Esophagus mucosa (tissue), 1 donor: ENCODE measurements around the gene PLEKHA6. TPM values are rescaled to one million over a fixed set of nuclear protein-coding genes. Genes with fewer than 3 reads are reported as not detected.

Experiments used
- ATAC-seq: fragments of 200-7000 bp; cut with Tn5 transposase; one replicate; pipeline ENCODE4 v1.9.1; 2020
- total RNA-seq: library from RNA; stranded (reverse); gene quantifications from one replicate; pipeline ENCODE4 v1.2.4, GENCODE V29; 2023
- donor health status: DM: yes; HTN: yes; CAD: no.

The PLEKHA6 gene
- total RNA-seq, 1 donor from 2014 or later: 11.1 TPM

DNA sequence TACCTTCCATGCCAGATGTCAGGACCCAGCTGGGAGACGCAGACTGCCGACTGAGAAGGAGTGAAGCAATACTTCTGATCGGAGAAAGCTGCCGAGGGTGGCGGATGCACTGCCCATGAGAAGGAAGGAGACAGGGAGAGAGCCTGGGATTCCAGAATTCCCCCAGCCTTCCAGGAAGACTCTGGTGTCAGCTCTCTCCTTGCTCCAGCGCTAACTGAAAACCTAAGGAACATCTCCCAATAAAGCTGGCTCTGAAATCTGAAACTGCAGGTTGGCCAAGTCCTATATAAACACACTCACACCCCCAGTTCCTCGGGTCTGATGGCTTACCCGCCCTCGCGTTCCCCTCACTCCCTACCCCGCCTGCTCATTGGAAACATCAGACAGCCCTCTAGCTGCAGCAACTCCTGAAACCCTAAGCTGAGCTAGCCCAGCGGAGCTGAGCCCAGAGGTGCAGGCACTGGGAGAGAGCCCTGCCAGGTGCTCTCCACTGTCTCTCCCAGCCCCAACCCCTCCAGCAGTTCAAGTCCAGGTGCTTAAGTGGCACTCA is 52.3 kb downstream of the PLEKHA6 start:
- peak; percentile 33 for ATAC-seq

DNA sequence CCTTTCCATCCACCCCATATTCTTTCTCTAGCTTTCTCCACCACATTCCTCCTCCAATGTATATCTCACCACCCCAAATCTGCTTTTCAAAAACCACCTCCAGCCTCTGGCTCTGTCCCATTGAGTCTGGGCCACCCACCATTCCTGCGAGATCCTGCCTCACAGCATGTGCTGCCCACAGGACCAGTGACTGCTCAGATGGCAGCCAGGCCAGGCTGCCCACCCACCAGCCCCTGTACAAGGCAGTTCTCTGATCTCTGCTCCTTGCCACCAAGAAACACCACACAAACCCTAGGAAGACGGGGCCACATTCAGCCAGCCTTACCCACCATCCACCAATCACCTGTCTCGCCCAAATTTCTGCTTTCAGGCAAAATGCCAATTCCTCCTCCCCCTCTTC is 53.7 kb downstream of the PLEKHA6 start:
- no peak for ATAC-seq

DNA sequence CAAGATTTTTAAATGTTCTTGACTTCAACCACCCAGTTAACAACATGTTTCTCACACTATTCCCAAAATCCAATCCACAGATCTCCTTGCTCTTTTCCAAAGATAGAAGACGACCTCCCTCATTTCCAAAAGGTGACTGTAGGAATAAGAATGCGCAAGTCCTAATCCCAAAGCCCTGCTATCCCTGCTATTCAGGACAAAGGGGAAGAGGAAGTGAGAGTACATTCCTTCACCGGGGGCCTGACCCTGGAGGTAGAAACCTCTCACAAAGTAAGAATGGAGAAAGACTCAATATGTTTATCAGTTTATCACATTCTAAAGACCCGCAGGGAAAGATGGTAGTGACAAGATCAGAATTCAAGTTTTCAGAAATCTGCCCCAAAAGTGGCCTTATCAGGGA is 55.7 kb downstream of the PLEKHA6 start:
- ATAC-seq: no peak

DNA sequence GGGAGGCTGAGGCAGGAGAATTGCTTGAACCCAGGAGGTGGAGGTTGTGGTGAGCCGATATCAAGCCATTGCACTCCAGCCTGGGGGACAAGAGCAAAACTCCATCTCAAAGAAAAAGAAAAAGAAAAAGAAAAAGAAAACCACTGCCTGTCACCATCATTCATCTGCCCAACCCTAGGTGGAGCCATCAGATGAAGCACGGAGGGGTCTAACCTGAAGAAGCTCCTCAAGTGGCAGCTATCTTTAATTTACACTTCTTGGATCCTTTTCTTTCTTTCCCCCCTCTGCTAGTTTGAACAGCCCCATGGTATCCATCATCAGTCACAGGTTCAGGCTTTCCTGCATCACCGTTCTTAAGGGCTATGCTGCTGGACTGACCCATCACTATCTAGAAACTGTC is 57.0 kb downstream of the PLEKHA6 start:
- ATAC-seq: no peak

DNA sequence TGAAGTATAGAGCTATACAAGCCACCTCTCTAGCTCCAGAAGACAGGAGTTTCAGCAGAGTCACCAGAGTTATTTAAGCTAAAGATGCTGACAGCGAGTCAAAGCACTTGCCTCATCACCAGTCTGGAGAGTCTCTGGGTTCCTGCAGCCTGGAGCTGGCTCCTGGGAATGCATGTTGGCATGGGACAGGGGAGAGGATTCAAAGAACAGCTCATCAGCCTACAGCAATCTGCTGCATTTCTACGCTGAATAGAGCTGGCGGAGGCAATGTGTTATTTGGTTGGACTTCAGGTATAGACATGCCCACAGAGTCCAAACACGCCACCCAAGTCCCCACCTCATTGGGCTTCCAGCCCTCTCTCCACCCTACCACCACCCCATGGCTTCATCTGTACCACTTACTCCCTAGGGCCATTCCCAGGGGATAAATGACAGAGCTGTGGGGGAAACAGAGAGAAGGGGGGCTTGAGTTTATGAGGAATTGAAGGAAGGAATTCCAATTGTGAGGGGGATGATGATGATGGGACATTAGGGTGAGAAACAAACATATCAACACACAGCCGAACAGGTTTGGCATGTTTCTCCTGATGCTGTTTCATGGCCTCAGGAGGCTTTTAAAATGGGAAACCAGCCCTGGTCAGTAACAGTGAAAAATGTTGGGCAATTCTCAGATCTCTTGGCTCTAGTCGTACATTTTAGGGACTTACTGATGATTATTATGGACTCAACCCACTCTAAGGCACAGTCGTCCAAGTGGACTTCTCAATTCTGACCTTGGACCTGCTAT is 58.4 kb downstream of the PLEKHA6 start:
- ATAC-seq: peak; percentile 92

DNA sequence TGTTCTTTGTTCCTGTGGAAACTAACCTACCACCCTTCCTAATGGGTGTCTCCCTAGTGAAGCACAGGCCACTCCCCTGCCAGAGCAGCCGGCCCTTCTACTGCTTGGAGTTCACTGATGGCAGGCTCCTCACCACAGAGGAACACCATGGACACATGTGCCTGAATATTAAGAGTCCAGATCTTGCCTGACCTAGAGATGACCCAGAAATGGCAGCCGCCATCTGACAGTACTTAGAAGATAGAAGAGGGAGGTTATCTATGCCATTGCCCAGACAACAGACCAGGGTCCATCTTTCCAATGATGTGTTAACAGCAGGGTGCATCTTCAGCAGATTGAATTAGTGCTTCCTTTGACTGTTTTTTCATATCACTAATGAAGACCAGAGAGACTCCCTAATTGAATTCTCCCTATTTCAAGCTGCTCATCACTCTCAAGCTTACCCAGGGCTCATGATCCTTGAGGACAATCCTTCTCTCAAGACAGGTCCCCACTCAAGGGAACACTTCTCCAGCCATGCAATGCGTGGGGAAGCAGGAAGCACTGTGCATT is 59.8 kb downstream of the PLEKHA6 start:
- no peak for ATAC-seq

DNA sequence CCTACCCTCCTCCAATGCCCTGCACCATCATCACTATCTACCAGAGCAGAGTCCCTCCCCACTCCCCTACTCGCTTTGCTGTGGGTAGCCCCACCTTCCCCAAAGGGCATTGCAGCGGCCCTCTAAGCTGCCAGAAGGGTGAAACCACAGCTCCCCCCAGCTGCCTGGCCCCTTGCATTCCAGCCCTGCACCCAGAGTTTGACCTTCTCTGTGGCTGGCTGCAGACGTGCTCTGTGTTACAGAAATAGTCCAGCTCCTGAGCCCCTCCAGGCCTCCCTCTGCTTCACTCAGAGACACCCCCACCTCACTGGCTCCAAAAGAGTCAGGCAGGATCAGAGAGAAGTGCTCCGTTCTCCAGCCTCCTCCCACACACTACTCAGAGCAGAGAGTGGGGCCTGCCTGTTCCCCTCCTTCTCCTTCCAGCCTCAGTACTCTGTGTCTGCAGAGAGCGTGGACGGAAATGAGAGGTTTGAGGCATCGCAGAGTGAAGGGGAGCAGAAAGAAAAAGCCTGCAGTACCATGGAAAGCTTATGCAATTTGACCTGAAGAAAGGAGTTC is 63.2 kb downstream of the PLEKHA6 start:
- ATAC-seq: no peak

DNA sequence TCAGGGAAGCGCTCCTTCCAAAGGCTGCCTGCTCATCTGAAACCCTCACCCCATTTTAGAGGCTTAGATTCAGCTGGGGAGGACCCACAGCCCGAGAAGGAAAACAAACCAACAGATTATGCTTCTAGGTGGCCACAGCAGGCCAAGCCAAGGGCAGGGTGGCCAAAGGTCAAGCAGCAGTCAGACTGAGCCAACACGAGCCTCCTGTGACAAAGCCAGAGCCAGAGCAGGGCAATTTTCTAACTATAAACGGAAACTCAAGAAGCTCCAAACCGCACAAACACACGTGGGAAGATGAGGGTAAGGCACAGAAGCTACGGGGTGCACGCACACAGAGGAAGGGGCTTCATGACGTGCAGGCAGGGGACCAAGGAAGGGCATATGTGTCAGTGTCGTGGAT is 64.1 kb downstream of the PLEKHA6 start:
- ATAC-seq: no peak

DNA sequence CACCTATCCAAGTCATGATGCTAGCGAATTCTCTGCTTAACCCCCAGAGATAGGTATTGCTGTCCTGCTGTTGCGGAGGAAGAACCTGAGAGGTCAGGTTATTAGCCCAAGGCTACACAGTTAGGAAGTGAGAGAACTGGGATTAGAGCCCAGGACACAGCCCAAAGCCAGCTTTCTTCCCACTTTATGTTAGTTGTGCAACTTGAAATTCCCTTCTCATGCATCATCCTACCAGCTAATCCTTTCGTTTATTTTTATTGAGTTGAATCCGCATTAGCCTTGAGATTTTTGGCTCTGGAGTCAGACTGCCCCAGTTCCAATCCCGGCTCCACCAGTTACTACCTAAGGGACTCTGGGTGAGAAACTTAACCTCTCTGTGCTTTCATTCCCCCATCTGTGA is 65.4 kb downstream of the PLEKHA6 start:
- ATAC-seq: peak; percentile 75

DNA sequence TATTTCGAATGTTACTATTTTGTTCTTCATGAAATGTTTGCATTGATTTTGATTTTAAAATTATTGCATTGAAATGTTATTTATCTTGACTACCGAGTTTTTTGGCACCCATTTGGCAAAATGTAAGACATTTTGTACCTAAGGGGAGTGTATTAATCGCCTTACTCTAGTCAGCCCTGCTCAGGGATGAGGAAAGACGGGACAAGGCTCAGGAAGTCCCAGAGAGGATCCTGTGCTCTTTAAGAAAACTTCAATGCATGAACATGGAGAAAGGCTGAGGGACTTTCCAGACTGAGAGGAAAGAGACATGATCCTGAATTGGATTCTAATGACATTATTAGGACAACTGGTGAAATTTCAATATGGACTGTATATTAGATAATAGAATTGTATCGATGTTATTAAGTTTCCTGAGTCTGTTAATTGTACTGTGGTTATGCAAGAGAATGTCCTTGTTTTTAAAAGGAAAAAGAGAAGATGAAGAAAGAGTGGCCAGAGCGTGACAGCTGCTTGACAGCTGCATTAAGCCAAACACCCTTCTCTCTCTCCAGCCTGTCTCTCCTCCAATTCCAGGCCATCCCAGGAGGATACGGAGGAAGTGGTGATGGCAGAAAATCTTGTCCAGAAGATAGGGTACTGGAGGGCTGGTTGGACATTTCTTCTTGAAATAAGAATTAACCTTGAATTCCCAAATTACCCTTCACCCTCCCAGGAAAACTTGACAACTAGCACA is 66.0 kb downstream of the PLEKHA6 start:
- no peak for ATAC-seq

DNA sequence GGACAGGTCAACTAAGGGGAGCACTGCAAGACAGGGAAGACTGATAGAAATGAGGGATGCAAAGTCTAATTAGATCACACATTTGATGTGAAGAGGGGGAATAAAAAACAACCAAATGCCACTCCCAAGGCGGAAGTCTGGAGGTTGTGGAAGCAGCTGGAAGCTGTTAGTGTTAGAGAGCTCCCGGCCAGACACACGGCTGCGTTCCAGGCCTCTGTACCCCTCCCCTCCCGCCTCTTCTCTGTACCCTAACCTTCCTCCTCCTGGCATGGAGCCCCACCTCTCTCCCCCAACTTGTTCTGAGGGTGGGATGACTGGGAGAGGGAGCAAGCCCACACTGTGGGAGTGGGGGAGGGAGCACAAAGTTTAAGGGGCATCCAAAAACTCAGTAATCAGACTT is 67.0 kb downstream of the PLEKHA6 start:
- ATAC-seq: no peak

DNA sequence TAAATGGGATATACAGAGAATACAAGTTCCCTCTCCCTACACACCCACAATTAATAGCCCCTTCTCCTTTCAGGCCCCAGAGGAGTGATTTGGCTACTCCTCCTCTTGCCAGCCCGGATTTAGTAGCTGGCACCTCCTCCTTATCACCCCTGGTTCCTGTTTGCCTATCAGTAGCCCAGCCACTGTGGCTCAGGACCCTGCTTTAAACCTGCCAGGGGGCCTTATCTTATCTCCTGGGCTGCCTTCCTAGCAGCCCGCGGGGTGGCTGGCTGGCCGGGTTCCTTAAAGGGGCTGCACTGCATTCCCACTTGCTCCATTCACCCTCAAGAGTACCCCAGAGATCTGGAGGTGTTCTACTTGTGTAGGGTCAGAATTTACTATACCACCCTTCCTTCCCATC is 70.4 kb downstream of the PLEKHA6 start:
- no peak for ATAC-seq

DNA sequence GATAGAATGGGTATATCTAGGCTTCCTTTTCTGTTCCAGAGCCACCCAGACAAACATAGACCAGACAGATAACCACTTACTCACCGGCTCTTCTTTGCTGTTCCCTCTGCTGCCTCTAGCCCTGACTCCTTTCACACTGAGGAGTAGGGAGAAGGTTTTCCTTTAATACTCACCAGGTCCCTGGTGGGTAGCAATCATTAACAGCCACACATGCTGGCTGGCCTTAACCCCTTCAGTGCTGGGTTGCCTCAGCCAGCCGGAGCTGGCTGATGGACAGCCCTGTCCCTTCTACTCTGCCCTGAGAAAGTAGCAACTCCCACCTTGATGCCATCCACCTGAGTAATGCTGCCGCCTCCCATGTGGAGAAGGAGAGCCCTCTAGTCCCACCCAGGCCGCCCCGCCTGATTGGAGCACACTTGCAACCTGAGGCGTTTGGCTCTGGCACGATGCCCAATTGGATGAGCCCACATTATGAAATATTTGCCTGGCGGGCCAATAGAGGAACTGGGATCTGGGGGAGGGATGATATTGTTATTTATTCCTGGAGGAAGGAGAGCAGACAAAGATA is 71.6 kb downstream of the PLEKHA6 start:
- peak; percentile 65 for ATAC-seq

DNA sequence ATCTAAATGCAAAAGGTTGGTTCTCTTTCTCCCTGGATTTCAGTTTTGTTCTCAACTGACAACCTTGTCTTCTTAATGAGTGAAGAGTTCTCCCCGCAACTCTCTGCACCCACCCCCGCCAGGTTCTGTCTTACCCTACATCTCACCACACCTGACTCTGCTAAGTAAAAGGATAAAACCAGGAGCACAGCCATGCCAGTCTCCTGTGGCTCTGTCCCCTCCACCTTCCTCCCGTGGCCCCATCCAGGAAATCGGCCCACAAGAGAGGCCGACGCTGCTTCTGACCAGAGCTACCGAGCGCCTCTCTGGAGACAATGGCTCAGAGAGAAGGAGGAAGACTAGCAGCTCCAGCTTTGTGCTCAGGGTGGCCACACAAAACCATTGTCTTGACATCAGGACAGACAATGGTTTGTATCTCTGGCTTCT is 72.2 kb downstream of the PLEKHA6 start:
- no peak for ATAC-seq

DNA sequence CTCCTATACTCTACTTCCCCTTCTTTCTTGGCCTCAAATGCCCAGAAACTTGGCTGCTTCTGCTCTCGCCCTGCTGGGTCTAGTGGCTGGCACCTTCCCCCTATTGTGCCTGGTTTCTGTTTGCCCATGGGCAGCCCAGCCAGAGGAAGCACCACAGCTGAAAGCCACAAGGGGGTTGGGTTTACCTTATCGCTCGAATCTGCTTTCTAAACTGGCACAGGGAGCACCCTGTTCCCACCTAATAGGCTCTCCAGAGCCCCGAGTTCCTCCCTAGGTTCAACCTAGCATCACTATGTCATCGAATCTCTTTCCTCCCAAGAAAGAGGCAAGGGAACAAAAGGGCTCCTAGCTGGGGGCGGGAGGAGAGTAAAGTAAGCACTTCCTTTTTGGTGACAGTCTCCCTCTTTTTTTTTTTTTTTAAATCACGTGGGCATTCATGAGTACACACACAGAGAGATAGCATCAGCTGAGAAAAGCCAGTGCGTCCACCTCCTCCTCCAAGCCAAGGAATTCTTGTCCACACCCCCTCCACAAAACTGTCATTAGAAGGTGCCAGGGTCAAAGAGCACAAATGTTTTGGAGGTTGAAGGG is 72.8 kb downstream of the PLEKHA6 start:
- ATAC-seq: no peak

DNA sequence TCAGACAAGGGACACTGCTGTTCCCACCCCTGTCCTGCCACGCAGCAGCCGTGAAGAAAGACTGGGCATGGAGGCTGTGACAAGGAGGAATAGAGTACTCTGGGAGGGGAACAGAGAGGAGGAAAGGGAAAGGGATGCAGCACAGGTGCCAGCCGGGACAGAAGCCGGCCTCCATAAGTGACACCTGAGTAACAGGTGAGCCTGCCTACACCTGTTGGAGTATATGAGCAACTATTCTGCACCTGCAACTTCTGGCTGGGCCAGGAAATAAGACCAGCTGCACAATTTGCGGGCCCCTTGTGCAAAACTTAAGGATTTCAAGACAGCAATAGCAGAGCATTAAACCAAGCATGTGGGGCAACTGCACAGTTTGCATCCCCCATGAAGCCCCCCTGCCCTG is 73.4 kb downstream of the PLEKHA6 start:
- no peak for ATAC-seq

DNA sequence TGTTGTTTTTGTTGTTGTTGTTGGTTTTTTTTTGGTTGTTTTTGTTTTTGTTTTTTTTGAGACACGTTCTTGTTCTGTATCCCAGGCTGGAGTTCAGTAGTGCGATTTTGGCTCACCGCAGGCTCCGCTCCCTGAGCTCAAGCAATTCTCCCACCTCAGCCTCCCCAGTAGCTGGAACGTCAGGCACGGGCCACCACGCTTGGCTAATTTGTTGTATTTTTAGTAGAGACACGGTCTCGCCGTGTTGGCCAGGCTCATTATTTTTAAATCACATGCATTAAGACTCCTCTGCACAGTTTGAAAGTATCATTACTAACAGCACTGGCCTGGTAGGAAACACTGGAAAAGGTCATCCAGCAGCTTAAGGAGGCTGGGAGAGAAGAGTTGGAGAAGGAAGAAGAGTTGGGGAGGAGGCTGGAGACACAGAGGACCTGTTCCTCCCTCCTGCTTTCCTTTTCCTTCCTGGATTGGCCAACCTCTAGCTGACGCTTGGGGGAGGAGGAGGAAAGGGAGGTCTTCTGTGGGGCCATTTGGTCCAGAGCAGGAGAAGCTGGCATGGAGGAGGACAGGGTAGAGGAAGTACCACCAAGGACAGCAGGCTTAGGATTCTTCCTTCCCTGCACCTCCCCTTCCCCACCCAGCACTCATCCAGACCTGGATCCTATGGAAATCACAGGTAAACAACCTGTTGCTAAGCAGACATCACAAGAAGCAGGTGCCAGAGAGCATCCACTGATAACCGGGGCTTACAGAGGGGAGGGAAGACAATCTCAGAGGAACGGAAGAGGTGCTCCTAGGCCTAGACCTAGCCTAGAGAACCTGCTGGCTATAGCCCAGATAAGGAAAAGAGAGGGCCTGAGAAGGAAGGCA is 74.1 kb downstream of the PLEKHA6 start:
- no peak for ATAC-seq

DNA sequence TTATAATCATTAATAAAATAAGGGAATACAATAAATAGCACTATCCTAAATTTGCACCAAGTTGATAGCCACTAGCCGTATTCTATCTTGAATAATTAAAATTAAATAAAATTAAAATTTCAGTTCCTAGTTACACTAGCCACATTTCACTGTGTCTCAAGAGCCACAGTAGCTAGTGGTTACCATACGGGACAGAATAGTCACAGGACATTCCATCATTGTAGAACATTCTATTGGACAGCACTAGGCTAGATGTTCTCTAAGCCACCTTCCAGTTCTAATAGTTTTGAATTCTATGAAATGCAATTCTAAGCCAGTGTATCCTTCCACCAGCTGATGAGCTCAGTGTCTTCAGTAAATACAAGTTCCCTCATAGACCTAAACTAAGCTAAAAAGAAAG is 74.8 kb downstream of the PLEKHA6 start:
- ATAC-seq: no peak

DNA sequence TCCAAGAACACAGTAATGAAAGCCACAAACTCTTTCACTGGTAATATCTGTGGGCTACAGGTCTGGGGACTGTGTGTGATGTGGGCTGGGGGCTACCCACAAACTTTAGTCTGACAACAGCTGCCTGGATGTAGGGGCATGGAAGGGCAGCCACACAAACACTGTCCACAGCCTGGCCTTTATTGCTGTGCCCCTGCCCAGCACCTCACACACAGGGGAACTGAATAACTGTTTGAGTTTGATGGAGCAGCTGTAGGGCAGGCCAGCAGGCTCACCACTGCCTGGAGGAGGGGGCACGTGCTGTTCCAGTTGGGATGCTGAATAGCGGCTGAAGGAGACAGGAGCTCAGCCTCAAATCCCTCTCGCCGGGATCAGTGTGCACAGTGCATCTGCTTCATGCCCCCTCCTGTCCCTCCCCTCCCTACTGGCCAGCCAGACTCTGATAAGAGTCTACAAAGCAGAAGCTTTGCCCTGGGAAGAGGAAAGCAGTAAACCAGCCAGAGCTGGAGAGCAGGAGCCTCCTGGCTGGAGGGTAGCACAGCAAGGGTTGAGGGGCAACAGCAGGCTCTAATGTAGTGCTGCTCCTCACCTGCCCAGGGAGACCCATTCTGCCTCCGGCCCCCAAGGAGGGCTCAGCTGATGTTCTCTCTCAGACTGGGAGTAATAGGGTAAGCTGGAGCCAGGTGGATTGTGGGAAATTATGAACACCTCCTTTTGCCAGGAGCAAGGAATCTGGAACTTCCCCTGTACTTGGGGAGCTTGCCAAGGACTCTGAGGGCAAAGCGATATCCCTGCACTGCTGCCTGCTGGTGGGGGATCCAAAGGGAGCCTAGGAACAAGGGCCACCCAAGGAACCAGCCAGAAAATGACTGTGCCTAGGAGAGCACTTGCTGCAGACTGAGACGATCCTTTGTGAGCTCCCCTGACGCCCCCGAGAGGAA is 75.7 kb downstream of the PLEKHA6 start:
- ATAC-seq: no peak

DNA sequence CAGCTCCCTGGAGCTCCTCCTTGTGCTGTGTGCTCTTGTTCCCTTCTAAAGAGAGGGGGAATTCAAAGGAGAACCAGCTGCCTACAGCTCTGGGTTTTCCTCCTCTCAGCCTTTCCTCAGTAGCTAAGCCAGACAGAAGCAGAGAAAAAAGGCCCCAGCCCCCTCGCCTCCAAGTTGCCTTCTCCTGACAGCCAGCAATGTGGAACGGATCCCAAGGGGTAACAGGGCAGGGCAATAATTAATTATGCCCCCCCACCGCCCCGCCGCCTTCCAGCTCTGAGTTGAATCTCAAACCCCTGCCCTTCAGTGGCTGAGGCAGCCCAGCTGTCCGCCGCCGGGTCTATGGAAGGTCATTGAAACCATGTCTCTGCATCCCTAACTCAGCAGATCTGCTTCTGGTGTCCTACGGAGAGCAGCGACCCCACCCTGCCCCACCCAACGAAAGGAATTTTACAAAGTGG is 76.9 kb downstream of the PLEKHA6 start:
- ATAC-seq: no peak
